OCI-LY3 (cell line): ENCODE data around the gene ANKRD10.

Experiments used
- H2AFZ ChIP-seq: fragments of 200-600, 300-600 bp; shearing (Covaris generic); 2 replicates; pipeline ENCODE4 v1.6.0; 2014; ENCODE audit warnings: antibody characterized with exemption, low read depth, low read length
- H3K27ac ChIP-seq: fragments of 200-600, 300-600 bp; sonication (generic); 2 replicates; pipeline ENCODE4 v1.5.1; 2014; ENCODE audit warnings: mild to moderate bottlenecking, low read length, moderate library complexity, mixed read lengths
- H3K27me3 ChIP-seq: fragments of 200-600, 300-600 bp; sonication (generic); 2 replicates; pipeline ENCODE4 v1.6.1; 2014; ENCODE audit warnings: low read depth, low read length, mixed read lengths
- H3K36me3 ChIP-seq: fragments of 200-600, 300-600 bp; sonication (generic); replicated peaks from 2 replicates; pipeline ENCODE3; 2014; ENCODE audit warnings: low read depth, low read length, mixed read lengths
- H3K4me1 ChIP-seq: fragments of 300-600, 200-600 bp; sonication (generic); 2 replicates; pipeline ENCODE4 v1.6.1; 2014; ENCODE audit warnings: low read length, mixed read lengths
- H3K4me2 ChIP-seq: fragments of 200-600, 300-600 bp; sonication (generic); 2 replicates; pipeline ENCODE4 v1.6.1; 2014; ENCODE audit warnings: low read length, mixed read lengths
- H3K4me3 ChIP-seq: fragments of 300-600, 200-600 bp; sonication (generic); 2 replicates; pipeline ENCODE4 v1.5.1; 2014; ENCODE audit warnings: antibody characterized with exemption, mild to moderate bottlenecking, low read length, moderate library complexity
- H3K79me2 ChIP-seq: fragments of 300-600, 200-600 bp; shearing (Covaris generic); 2 replicates; pipeline ENCODE4 v1.6.1; 2014; ENCODE audit warnings: mild to moderate bottlenecking, low read length, mixed read lengths
- H3K9ac ChIP-seq: fragments of 300-600, 200-600 bp; shearing (Covaris generic); 2 replicates; pipeline ENCODE4 v1.6.0; 2014; ENCODE audit warnings: mild to moderate bottlenecking, low read length, moderate library complexity
- H3K9me3 ChIP-seq: fragments of 200-600, 300-600 bp; shearing (Covaris generic); 2 replicates; pipeline ENCODE4 v1.6.1; 2014; ENCODE audit warnings: low read length, mixed read lengths; ENCODE audit not compliant: insufficient read depth
- H4K20me1 ChIP-seq: fragments of 200-600, 300-600 bp; sonication (generic); 2 replicates; pipeline ENCODE4 v1.6.1; 2016; ENCODE audit warnings: low read length, mixed read lengths; ENCODE audit not compliant: insufficient read depth
- CTCF ChIP-seq: fragments of 200-600, 300-600 bp; sonication (generic); IDR thresholded peaks from 2 replicates; pipeline ENCODE4 v1.5.1; 2014; ENCODE audit warnings: antibody characterized with exemption, low read length, low read depth
- EZH2phosphoT487 ChIP-seq: fragments of 200-600 bp; shearing (Covaris generic); IDR thresholded peaks from 2 replicates; pipeline ENCODE4 v1.6.1; 2018; ENCODE audit warnings: antibody characterized with exemption, mixed run types, low read depth

The ANKRD10 gene

GRCh38 chr13:110873639-110874507 lies 41.0 kb downstream of the ANKRD10 start:
- H3K4me1 ChIP-seq = no peaks in the 10 kb centered on the region
- H3K9ac ChIP-seq = no peak overlapping the region
- H3K36me3 ChIP-seq = no peaks in the 10 kb centered on the region
- TF ChIP-seq CTCF (no peak), EZH2phosphoT487 (no peak)
- H4K20me1 ChIP-seq = no peaks in the 10 kb centered on the region
- no peak overlapping the region for H2AFZ ChIP-seq
- H3K4me3 ChIP-seq = peak overlapping the region; percentile 50; the same call in 1 of the 2 replicates
- H3K9me3 ChIP-seq = no peaks in the 10 kb centered on the region
- peak overlapping the region; percentile 57; the same call in 1 of the 2 replicates for H3K4me2 ChIP-seq
- H3K27me3 ChIP-seq = peaks cover 8% of the 10 kb centered on the region
- no peaks in the 10 kb centered on the region for H3K79me2 ChIP-seq
- no peak overlapping the region for H3K27ac ChIP-seq

DNA sequence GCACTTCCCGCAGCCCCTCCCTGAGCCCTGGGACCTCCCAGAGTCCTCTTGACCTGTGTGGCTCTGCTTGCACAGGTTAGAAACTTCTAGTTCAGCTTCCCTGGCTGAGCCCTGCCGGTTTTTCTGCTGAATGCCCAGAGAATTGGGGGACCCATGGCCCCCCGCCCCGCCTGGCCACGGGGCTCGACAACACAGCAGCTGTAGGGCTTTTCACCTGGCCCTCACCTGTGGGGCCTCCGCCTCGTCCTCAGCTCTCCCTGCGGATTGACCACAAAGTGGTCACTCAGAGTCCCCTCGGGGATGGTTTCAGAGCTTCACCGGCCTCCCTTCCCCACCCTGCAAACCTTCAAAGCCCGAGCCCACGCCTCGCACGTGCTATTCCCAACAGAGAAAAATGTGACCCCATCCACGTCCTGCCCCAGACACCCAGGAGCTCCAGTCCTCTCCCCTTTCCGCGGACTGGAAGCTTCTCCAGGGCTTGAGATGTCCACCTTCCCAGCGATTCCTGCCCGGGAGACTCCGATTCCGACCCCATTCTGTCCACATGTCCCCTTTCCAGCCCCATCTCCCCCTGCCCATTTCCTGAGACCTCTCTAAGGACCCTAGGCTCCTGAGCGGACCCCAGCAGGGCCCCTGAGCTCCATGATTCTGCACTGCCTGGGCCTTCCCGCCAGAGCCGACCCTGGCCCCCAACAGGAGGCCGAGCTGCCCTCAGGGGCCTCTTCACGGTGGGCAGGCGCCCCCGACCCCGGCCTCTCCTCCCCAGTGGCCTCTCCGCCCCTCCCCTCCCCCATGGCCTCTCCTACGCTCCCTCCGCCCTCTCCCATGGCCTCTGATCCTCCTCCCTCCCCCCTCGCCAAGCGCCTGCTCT lies 41.9 kb downstream of the ANKRD10 start:
- Histone ChIP-seq H3K9ac (no peak overlapping the region), H3K79me2 (no peaks in the 10 kb centered on the region), H3K4me3 (no peak overlapping the region), H3K4me2 (no peak overlapping the region), H3K27me3 (peaks cover 13% of the 10 kb centered on the region), H3K9me3 (no peaks in the 10 kb centered on the region), H3K27ac (no peak overlapping the region), H4K20me1 (no peaks in the 10 kb centered on the region), H3K4me1 (no peaks in the 10 kb centered on the region), H2AFZ (no peak overlapping the region), H3K36me3 (no peaks in the 10 kb centered on the region)
- TF ChIP-seq CTCF (no peak), EZH2phosphoT487 (no peak)

DNA sequence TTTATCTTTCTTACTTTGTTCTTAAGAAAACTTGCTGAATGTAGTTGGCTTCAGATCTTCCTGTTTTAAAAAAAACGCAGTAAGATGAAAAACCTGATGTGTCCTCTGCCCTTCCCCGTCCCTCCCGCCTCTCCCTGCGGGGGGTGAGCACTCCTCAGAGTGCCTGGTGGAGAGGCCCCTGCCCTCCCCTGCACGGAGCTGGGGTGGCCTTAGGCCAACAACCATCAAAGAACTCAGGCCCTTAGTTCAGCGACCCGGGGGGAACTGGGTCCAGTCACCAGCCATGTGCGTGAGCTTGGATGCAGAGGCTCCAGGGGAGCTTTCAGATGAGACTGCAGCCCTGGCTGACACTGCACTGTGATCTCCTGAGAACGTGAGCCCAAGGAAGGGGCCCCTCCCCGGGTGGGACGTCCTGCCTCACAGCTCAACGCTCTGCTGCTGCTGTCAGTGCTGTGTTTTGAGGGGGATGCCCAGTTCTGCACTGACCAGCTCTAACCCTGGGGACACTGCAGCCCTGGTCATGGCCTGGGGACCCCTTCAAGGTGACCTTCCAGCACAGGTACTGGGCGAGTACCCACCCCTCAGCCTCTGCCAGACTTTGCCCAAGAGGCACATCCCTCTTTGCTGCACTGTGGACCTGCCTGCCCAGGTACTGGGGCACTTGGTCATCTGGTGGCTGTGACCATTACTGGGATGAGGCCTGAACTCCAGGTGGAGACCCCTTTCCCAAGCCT lies 42.7 kb downstream of the ANKRD10 start:
- Histone ChIP-seq H3K4me2 (no peak overlapping the region), H3K27me3 (peaks cover 13% of the 10 kb centered on the region), H3K9ac (no peak overlapping the region), H3K4me3 (no peak overlapping the region), H3K4me1 (no peaks in the 10 kb centered on the region), H3K9me3 (no peaks in the 10 kb centered on the region), H4K20me1 (no peaks in the 10 kb centered on the region), H2AFZ (no peak overlapping the region), H3K27ac (no peak overlapping the region), H3K79me2 (no peaks in the 10 kb centered on the region), H3K36me3 (no peaks in the 10 kb centered on the region)
- TF ChIP-seq EZH2phosphoT487 (no peak), CTCF (no peak)
